ENCODE results near the gene PLD1. TPM values are rescaled to one million over a fixed set of nuclear protein-coding genes. Genes with fewer than 3 reads are reported as not detected.
A peak's percentile ranks its signal among the peaks of the same experiment; 100 is the strongest.

PLD1 gene
- total and polyA plus RNA-seq, 11 donors: 12.3 to 106 (median 61.0) TPM

DNA sequence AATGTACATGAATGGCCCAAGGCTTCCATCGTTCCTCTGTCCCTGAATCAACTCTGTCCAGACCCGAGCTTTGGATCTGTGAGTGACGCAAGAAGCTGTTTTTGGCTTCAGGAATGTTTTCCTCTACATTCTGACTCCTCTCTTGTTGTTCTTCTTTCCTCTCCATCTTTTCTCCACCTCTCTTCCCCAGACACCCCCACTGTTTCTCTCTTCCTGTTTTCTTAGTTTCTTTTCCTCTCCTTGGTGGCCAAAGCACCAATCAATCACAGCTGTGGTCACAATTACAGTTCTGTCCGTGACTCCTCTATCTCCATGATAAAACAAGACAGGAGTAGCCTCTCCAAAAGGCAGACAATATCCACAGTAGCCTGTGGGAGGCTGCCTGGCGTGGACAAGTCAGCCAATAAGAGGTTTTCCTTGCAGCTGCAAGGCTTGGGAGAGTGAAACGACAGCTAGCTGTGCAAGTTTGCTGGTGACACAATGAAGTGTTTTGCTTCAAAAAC lies 28.0 kb upstream of the PLD1 start:
- Histone ChIP-seq H3K36me3 (no peaks in the 10 kb centered on the region), H3K9me3 (no peaks in the 10 kb centered on the region), H3K27me3 (no peaks in the 10 kb centered on the region), H3K27ac (peak overlapping the region; percentile 45 to 86 (median 70)), H3K4me1 (peaks cover 0 to 79% (median 50%) of the 10 kb centered on the region in 12 donors), H3K4me3 (peak overlapping the region in 9 of 12 donors; percentile 13 to 43 (median 21))
- 10 to 16% (median 12%) methylated on average over 6 of the region's 6 CpGs for WGBS, 4 donors
- intact Hi-C loops (cut with DNase I): loop anchor here in 5 of 10 donors (5.0 to 10.0 kb wide), 8 partner anchors 133 to 497 kb away; partner anchors contain the start of gene FNDC3B (in 2 of the 5)
- peak; percentile 56 to 76 (median 67) for DNase-seq
- TF ChIP-seq POLR2A (IDR thresholded peaks at IDR 0.05) (peak in 1 of 2 donors; percentile 11), CTCF (IDR thresholded peaks at IDR 0.05) (peak in 3 of 12 donors; percentile 7 to 28 (median 11))
- ATAC-seq: peak; percentile 65 to 81 (median 80)

DNA sequence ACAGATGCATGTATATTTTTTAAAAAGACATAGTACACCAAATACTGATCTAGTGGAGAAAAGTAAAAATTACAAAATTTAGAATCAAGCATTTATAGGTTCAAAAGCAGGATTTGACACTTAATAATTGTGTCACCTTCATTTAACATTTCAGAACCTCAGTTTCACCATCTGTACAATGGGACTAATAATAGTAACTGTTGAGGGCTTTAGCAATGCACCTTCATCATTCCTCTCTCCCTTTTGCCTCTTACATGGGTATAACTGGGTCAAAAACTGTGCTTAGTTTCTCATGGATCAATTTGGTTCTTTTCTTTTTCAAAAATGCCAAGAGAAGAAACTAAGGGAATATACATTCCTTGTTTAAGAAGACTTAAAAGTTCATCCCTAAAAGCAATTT lies 27.4 kb upstream of the PLD1 start:
- ATAC-seq (no peak), DNase-seq (no peak)
- Histone ChIP-seq H3K4me3 (peak overlapping the region in 5 of 12 donors; percentile 13 to 43 (median 27)), H3K4me1 (peaks cover 0 to 77% (median 47%) of the 10 kb centered on the region in 12 donors), H3K9me3 (no peaks in the 10 kb centered on the region), H3K27me3 (no peaks in the 10 kb centered on the region), H3K27ac (peak overlapping the region; percentile 45 to 86 (median 70)), H3K36me3 (no peaks in the 10 kb centered on the region)
- TF ChIP-seq CTCF (IDR thresholded peaks at IDR 0.05): no peak
- TF ChIP-seq POLR2A (IDR thresholded peaks at IDR 0.05): no peak
- intact Hi-C loops (cut with DNase I): loop anchor here in 5 of 10 donors (5.0 to 10.0 kb wide), 8 partner anchors 133 to 497 kb away; partner anchors contain the start of gene FNDC3B (in 2 of the 5)

DNA sequence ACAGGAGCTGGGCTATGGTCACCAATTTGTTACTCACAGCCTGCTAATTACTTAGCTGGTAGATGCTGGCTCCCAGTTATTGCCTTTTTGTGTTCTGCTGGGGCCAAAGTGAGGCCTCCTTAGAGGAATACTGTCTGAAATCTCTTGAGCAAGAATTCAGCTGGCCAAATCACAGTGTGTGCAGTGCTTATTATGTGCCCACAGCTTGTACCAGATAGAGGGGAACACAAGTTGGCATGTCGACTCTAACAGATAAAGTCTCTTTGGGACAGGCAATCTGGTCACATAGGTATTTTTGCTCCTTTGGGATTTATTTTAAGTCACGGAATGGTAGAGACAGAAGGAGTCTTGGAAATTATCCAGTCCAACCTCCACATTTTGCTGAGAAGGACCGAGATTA lies 26.6 kb upstream of the PLD1 start:
- TF ChIP-seq CTCF (IDR thresholded peaks at IDR 0.05) (no peak), POLR2A (IDR thresholded peaks at IDR 0.05) (no peak)
- intact Hi-C loops (cut with DNase I): loop anchor here in 5 of 10 donors (5.0 to 10.0 kb wide), 8 partner anchors 132 to 498 kb away; partner anchors contain the start of gene FNDC3B (in 2 of the 5)
- H3K4me3 ChIP-seq: no peak overlapping the region
- H3K27ac ChIP-seq: peak overlapping the region; percentile 45 to 86 (median 68)
- no peaks in the 10 kb centered on the region for H3K9me3 ChIP-seq
- H3K36me3 ChIP-seq: no peaks in the 10 kb centered on the region
- no peak for DNase-seq
- ATAC-seq: peak; percentile 31 to 88 (median 74)
- no peaks in the 10 kb centered on the region for H3K27me3 ChIP-seq
- 44 to 49% (median 48%) methylated on average over 3 of the region's 3 CpGs for WGBS, 4 donors
- H3K4me1 ChIP-seq: peaks cover 0 to 74% (median 46%) of the 10 kb centered on the region in 12 donors

- no peak for TF ChIP-seq CTCF (IDR thresholded peaks at IDR 0.05)
- TF ChIP-seq POLR2A (IDR thresholded peaks at IDR 0.05): no peak
- H3K27me3 ChIP-seq: no peaks in the 10 kb centered on the region
- 87 to 92% (median 89%) methylated on average over 2 of the region's 2 CpGs for WGBS, 4 donors
- ATAC-seq: no peak
- no peak for DNase-seq
- no peaks in the 10 kb centered on the region for H3K9me3 ChIP-seq
- H3K4me3 ChIP-seq: no peak overlapping the region
- H3K27ac ChIP-seq: peak overlapping the region in 8 of 12 donors; percentile 17 to 72 (median 40)
- H3K4me1 ChIP-seq: peaks cover 0 to 63% (median 39%) of the 10 kb centered on the region in 12 donors
- H3K36me3 ChIP-seq: no peaks in the 10 kb centered on the region
- intact Hi-C loops (cut with DNase I): loop anchor here in 6 of 10 donors (2.0 to 10.0 kb wide), 9 partner anchors 131 to 499 kb away; partner anchors contain the start of gene FNDC3B (in 2 of the 6)
Observed at GRCh38 chr3:171835613-171836012, 25.3 kb upstream of the PLD1 start.

Data from heart left ventricle (tissue), 16 donors.